NOMO-1 treated with dmso at 0.1 percent for 144 hours (cell line): ENCODE measurements around the gene ST6GALNAC5.
A peak's percentile ranks its signal among the peaks of the same experiment; 100 is the strongest.
"Not testable (repeated sequence)": the region's sequence is repeated elsewhere in the genome, so short reads cannot be mapped to it uniquely, and the experiment has no call there.

Experiments
- DNase-seq: peaks from one replicate; lab custom pipeline; 2025; ENCODE audit not compliant: unreplicated experiment; lab: John Stamatoyannopoulos, UW

Gene ST6GALNAC5

GRCh38 chr1:76933847-76934815 lies 66.9 kb downstream of the ST6GALNAC5 start:
- DNase-seq: peak; percentile 13

GRCh38 chr1:76938304-76938703 lies 71.0 kb downstream of the ST6GALNAC5 start:
- DNase-seq: no peak

GRCh38 chr1:76939050-76939816 lies 72.0 kb downstream of the ST6GALNAC5 start:
- peak; percentile 50 for DNase-seq

GRCh38 chr1:76939817-76940216 lies 72.5 kb downstream of the ST6GALNAC5 start:
- DNase-seq: no peak

GRCh38 chr1:76940571-76941335 lies 73.5 kb downstream of the ST6GALNAC5 start:
- DNase-seq: no peak

- DNase-seq: no peak
Observed at GRCh38 chr1:76942549-76942948, 75.3 kb downstream of the ST6GALNAC5 start.

GRCh38 chr1:76944942-76945341 lies 77.7 kb downstream of the ST6GALNAC5 start:
- DNase-seq: no peak

- DNase-seq: no peak
Observed at GRCh38 chr1:76948846-76949245, 81.6 kb downstream of the ST6GALNAC5 start.

- no peak for DNase-seq
Observed at GRCh38 chr1:76949503-76949902, 82.2 kb downstream of the ST6GALNAC5 start.

GRCh38 chr1:76950306-76950705 lies 83.0 kb downstream of the ST6GALNAC5 start:
- DNase-seq: no peak

- DNase-seq: no peak
Observed at GRCh38 chr1:76951153-76951552, 83.9 kb downstream of the ST6GALNAC5 start.

- DNase-seq: no peak
Observed at GRCh38 chr1:76955652-76956051, 88.4 kb downstream of the ST6GALNAC5 start.

- no peak for DNase-seq
Observed at GRCh38 chr1:76957961-76958360, 90.7 kb downstream of the ST6GALNAC5 start.

- DNase-seq: no peak
Observed at GRCh38 chr1:76958828-76959227, 91.5 kb downstream of the ST6GALNAC5 start.

- no peak for DNase-seq
Observed at GRCh38 chr1:76959556-76959955, 92.3 kb downstream of the ST6GALNAC5 start.

- no peak for DNase-seq
Observed at GRCh38 chr1:76961181-76961819, 94.0 kb downstream of the ST6GALNAC5 start.

- no peak for DNase-seq
Observed at GRCh38 chr1:76961820-76962207, 94.5 kb downstream of the ST6GALNAC5 start.

- DNase-seq: not testable (repeated sequence)
Observed at GRCh38 chr1:76981267-76981666, 114.0 kb downstream of the ST6GALNAC5 start.

GRCh38 chr1:76989976-76990375 lies 122.7 kb downstream of the ST6GALNAC5 start:
- DNase-seq: no peak

- no peak for DNase-seq
Observed at GRCh38 chr1:76993036-76993435, 125.8 kb downstream of the ST6GALNAC5 start.
